ENCODE results near the gene COBLL1. TPM values are rescaled to one million over a fixed set of nuclear protein-coding genes. Genes with fewer than 3 reads are reported as not detected.

Gene COBLL1
- total RNA-seq, 1 donor from 2014 or later: 18.6 TPM

DNA sequence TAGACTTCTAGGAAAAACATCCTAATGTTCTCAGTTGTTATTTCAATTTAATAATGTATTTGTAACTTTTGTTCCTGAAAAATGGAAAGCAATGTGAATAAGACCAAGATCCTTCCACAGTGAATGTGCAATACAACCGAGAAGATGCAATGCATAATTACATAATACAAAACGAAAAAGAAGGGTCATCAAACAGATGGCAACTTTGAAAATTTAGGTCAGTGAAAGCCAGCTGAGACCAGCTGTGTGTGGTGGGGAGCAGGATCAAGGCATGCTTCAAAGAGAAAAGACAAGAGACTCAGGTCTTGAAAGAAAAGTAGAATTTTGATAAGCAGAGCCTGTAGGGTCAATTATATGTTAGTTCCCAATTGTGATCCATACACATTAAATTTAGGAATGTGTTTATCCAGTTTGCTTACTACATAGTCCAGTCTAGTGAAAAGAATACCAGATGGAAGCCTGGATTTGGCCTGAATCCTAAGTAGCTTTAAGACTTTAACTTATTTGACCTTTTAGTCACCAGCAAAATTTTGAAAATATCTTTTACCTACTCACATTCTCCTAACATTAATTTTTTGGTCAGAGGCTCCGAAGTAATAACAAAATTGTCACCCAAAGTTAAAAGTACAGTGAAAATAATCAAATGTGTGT lies 93.7 kb downstream of the COBLL1 start:
- Histone ChIP-seq H3K9ac (ENCODE audit: low read length) (no peak overlapping the region), H3K4me1 (ENCODE audit: insufficient read depth, low read length) (no peaks in the 10 kb centered on the region), H3K9me3 (ENCODE audit: insufficient read depth, low read depth, low read length) (no peaks in the 10 kb centered on the region), H3K36me3 (ENCODE audit: insufficient read depth, low read length) (no peaks in the 10 kb centered on the region), H3K27me3 (ENCODE audit: insufficient read depth, low read length) (no peaks in the 10 kb centered on the region), H4K20me1 (ENCODE audit: insufficient read depth, low read length) (no peaks in the 10 kb centered on the region), H3K79me2 (ENCODE audit: insufficient read depth, low read length) (no peaks in the 10 kb centered on the region), H3K4me2 (ENCODE audit: low read length) (no peak overlapping the region), H2AFZ (ENCODE audit: low read depth, low read length) (no peak overlapping the region), H3K4me3 (ENCODE audit: insufficient read depth, low read depth, low read length) (no peak overlapping the region), H3K27ac (ENCODE audit: low read depth, low read length) (no peak overlapping the region)
- no peaks in the 10 kb centered on the region for H3K36me3 Mint-ChIP-seq (ENCODE audit: low read depth, unreplicated experiment)
- H3K9me3 Mint-ChIP-seq (ENCODE audit: unreplicated experiment): no peaks in the 10 kb centered on the region
- FAIRE-seq: no peak
- no peak overlapping the region for H3K27ac Mint-ChIP-seq (ENCODE audit: unreplicated experiment)
- no peak overlapping the region for H3K4me3 Mint-ChIP-seq (ENCODE audit: unreplicated experiment)
- TF ChIP-seq, protein P1, sequence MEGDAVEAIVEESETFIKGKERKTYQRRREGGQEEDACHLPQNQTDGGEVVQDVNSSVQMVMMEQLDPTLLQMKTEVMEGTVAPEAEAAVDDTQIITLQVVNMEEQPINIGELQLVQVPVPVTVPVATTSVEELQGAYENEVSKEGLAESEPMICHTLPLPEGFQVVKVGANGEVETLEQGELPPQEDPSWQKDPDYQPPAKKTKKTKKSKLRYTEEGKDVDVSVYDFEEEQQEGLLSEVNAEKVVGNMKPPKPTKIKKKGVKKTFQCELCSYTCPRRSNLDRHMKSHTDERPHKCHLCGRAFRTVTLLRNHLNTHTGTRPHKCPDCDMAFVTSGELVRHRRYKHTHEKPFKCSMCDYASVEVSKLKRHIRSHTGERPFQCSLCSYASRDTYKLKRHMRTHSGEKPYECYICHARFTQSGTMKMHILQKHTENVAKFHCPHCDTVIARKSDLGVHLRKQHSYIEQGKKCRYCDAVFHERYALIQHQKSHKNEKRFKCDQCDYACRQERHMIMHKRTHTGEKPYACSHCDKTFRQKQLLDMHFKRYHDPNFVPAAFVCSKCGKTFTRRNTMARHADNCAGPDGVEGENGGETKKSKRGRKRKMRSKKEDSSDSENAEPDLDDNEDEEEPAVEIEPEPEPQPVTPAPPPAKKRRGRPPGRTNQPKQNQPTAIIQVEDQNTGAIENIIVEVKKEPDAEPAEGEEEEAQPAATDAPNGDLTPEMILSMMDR (IDR thresholded peaks at IDR 0.05; ENCODE audit: insufficient read depth, low read depth, low read length): no peak
- TF ChIP-seq EZH2 (IDR thresholded peaks at IDR 0.05; ENCODE audit: insufficient read depth, low read length): no peak
- no peaks in the 10 kb centered on the region for H3K27me3 Mint-ChIP-seq (ENCODE audit: low read depth, unreplicated experiment)
- DNase-seq (ENCODE audit: low read depth): no peak
- H3K4me1 Mint-ChIP-seq (ENCODE audit: low read depth, unreplicated experiment): peaks cover 21% of the 10 kb centered on the region

DNA sequence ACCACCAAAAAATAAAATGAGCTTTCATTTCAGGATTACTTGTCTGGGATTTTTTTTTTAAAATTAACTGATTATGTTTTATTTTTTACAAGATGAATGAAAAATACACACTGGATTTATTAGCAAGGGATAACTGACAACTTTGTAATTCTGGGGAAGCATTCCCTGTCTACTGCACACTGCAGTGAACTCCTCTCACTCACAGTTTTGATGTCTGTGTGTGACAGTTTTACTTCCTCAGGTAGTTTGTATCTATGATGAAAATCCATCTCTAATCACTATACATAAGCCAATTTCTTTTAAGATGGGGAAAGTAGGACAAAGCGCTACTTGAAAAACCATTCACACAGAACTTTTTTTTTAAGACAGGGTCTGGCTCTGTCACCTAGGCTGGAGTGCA lies 94.5 kb downstream of the COBLL1 start:
- Histone ChIP-seq H3K4me1 (ENCODE audit: insufficient read depth, low read length) (no peaks in the 10 kb centered on the region), H2AFZ (ENCODE audit: low read depth, low read length) (no peak overlapping the region), H3K4me3 (ENCODE audit: insufficient read depth, low read depth, low read length) (no peak overlapping the region), H3K4me2 (ENCODE audit: low read length) (no peak overlapping the region), H3K27me3 (ENCODE audit: insufficient read depth, low read length) (no peaks in the 10 kb centered on the region), H3K36me3 (ENCODE audit: insufficient read depth, low read length) (no peaks in the 10 kb centered on the region), H3K79me2 (ENCODE audit: insufficient read depth, low read length) (no peaks in the 10 kb centered on the region), H4K20me1 (ENCODE audit: insufficient read depth, low read length) (no peaks in the 10 kb centered on the region), H3K9ac (ENCODE audit: low read length) (no peak overlapping the region), H3K9me3 (ENCODE audit: insufficient read depth, low read depth, low read length) (no peaks in the 10 kb centered on the region), H3K27ac (ENCODE audit: low read depth, low read length) (no peak overlapping the region)
- no peaks in the 10 kb centered on the region for H3K27me3 Mint-ChIP-seq (ENCODE audit: low read depth, unreplicated experiment)
- no peak overlapping the region for H3K4me3 Mint-ChIP-seq (ENCODE audit: unreplicated experiment)
- H3K27ac Mint-ChIP-seq (ENCODE audit: unreplicated experiment): no peak overlapping the region
- peaks cover 21% of the 10 kb centered on the region for H3K4me1 Mint-ChIP-seq (ENCODE audit: low read depth, unreplicated experiment)
- DNase-seq (ENCODE audit: low read depth) (no peak), FAIRE-seq (no peak)
- TF ChIP-seq EZH2 (IDR thresholded peaks at IDR 0.05; ENCODE audit: insufficient read depth, low read length): no peak
- TF ChIP-seq, protein P1 (IDR thresholded peaks at IDR 0.05; ENCODE audit: insufficient read depth, low read depth, low read length): no peak
- no peaks in the 10 kb centered on the region for H3K9me3 Mint-ChIP-seq (ENCODE audit: unreplicated experiment)
- no peaks in the 10 kb centered on the region for H3K36me3 Mint-ChIP-seq (ENCODE audit: low read depth, unreplicated experiment)

DNA sequence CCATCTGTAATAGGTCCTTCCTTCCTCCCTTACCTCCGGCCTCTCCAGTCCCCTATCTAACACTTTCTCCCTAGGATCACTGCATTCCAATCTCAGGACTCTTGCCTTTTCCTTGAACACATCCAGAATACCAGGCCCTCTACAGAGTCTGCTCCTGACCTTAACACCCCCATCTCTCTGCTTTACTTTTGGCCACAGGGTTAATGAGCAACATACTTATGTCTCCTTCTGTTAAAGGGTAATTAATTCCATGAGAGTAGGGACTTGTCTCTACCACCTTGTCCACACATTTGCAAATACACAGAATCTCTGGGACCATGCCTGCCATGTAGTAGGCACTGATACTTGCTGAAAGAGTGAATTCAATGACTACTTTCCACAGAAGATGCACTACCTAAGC lies 94.9 kb downstream of the COBLL1 start:
- no peaks in the 10 kb centered on the region for H3K79me2 ChIP-seq (ENCODE audit: insufficient read depth, low read length)
- H3K9me3 ChIP-seq (ENCODE audit: insufficient read depth, low read depth, low read length): no peaks in the 10 kb centered on the region
- Mint-ChIP-seq H3K36me3 (ENCODE audit: low read depth, unreplicated experiment) (no peaks in the 10 kb centered on the region), H3K4me3 (ENCODE audit: unreplicated experiment) (peak overlapping the region; percentile 40), H3K27ac (ENCODE audit: unreplicated experiment) (peak overlapping the region; percentile 38), H3K27me3 (ENCODE audit: low read depth, unreplicated experiment) (no peaks in the 10 kb centered on the region), H3K4me1 (ENCODE audit: low read depth, unreplicated experiment) (peaks cover 21% of the 10 kb centered on the region), H3K9me3 (ENCODE audit: unreplicated experiment) (no peaks in the 10 kb centered on the region)
- H3K27me3 ChIP-seq (ENCODE audit: insufficient read depth, low read length): no peaks in the 10 kb centered on the region
- no peaks in the 10 kb centered on the region for H3K4me1 ChIP-seq (ENCODE audit: insufficient read depth, low read length)
- TF ChIP-seq, protein P1 (IDR thresholded peaks at IDR 0.05; ENCODE audit: insufficient read depth, low read depth, low read length): no peak
- no peak for TF ChIP-seq EZH2 (IDR thresholded peaks at IDR 0.05; ENCODE audit: insufficient read depth, low read length)
- no peak overlapping the region for H3K9ac ChIP-seq (ENCODE audit: low read length)
- no peak overlapping the region for H2AFZ ChIP-seq (ENCODE audit: low read depth, low read length)
- H3K36me3 ChIP-seq (ENCODE audit: insufficient read depth, low read length): no peaks in the 10 kb centered on the region
- H3K4me2 ChIP-seq (ENCODE audit: low read length): no peak overlapping the region
- no peaks in the 10 kb centered on the region for H4K20me1 ChIP-seq (ENCODE audit: insufficient read depth, low read length)
- DNase-seq (ENCODE audit: low read depth) (no peak), FAIRE-seq (no peak)
- no peak overlapping the region for H3K27ac ChIP-seq (ENCODE audit: low read depth, low read length)
- H3K4me3 ChIP-seq (ENCODE audit: insufficient read depth, low read depth, low read length): no peak overlapping the region
